Panc1 (cell line): ENCODE measurements around the gene IKBIP. TPM values are rescaled to one million over a fixed set of nuclear protein-coding genes. Genes with fewer than 3 reads are reported as not detected.

Experiments used
- ATAC-seq: fragments of 200-7000 bp; cut with Tn5 transposase; 2 replicates; pipeline ENCODE4 v1.9.1; 2020; ENCODE audit warnings: mild to moderate bottlenecking, moderate library complexity
- BruUV-seq: library from RNA; stranded (reverse); fragments of 400-500 nt; replicated peaks from 2 replicates; lab custom pipeline; 2021; lab: Mats Ljungman, UMichigan
- CTCF ChIA-PET: fragments of 300-600 bp; sonication (Branson Sonifier 250); formaldehyde crosslinking; loops from one replicate; lab custom pipeline; 2022; ENCODE audit warnings: antibody characterized with exemption; lab: Charles Lee
- POLR2A ChIA-PET: fragments of 300-600 bp; sonication (Branson Sonifier 250); formaldehyde crosslinking; loops from one replicate; lab custom pipeline; 2022; ENCODE audit warnings: antibody characterized with exemption; lab: Charles Lee
- DNase-seq: peaks from one replicate; pipeline ENCODE4 v3.0.0-alpha.2; 2010; ENCODE audit warnings: low read depth, low spot score
- H3K27ac ChIP-seq: 2 replicates; pipeline ENCODE4 v1.5.1; 2011; ENCODE audit warnings: mild to moderate bottlenecking, low read length, inconsistent platforms
- H3K27me3 ChIP-seq: fragments of 200-500 bp; sonication (Bioruptor generic); 2 replicates; pipeline ENCODE4 v1.6.0; 2014; ENCODE audit warnings: low read length, inconsistent platforms; ENCODE audit not compliant: control insufficient read depth, insufficient read depth
- H3K36me3 ChIP-seq: fragments of 200-500 bp; sonication (Bioruptor generic); 2 replicates; pipeline ENCODE4 v1.5.1; 2014; ENCODE audit warnings: inconsistent platforms, mild to moderate bottlenecking, low read length, moderate library complexity; ENCODE audit not compliant: control insufficient read depth, insufficient read depth
- H3K4me1 ChIP-seq: 2 replicates; pipeline ENCODE4 v1.5.1; 2011; ENCODE audit warnings: inconsistent platforms, mild to moderate bottlenecking, low read length, moderate library complexity; ENCODE audit not compliant: control insufficient read depth, insufficient read depth
- H3K4me3 ChIP-seq, 2 experiments: 2 replicates each; pipeline ENCODE4 v1.5.1; 2011 to 2012; ENCODE audit warnings: low read depth in 2 of 2, low read length in 2 of 2, mild to moderate bottlenecking in 2 of 2, inconsistent platforms in 1 of 2, moderate library complexity in 1 of 2
- H3K9me3 ChIP-seq: fragments of 200-500 bp; sonication (Bioruptor generic); 2 replicates; pipeline ENCODE4 v1.5.1; 2014; ENCODE audit warnings: low read depth, mild to moderate bottlenecking, inconsistent platforms, low read length, moderate library complexity; ENCODE audit not compliant: control insufficient read depth, insufficient read depth
- CTCF ChIP-seq: fragments of 450-650 bp; IDR thresholded peaks from 2 replicates; pipeline ENCODE4 v1.5.1; 2017; ENCODE audit warnings: mild to moderate bottlenecking
- POLR2AphosphoS5 ChIP-seq: IDR thresholded peaks from 2 replicates; pipeline ENCODE4 v1.6.1; 2012; ENCODE audit warnings: mild to moderate bottlenecking, low read depth, low read length, moderate library complexity
- SIN3A ChIP-seq: IDR thresholded peaks from 2 replicates; pipeline ENCODE4 v1.6.1; 2012; ENCODE audit warnings: low read depth, mild to moderate bottlenecking, low read length, moderate library complexity, borderline replicate concordance; ENCODE audit not compliant: insufficient read depth
- TCF7L2 ChIP-seq: IDR thresholded peaks from 2 replicates; pipeline ENCODE4 v1.6.1; 2011; ENCODE audit warnings: mild to moderate bottlenecking, low read depth, low read length, inconsistent platforms
- in situ Hi-C: cut with HindIII; loops from 2 replicates; pipeline ENCODE4 v1.10.0; 2016; ENCODE audit warnings: low sequenced_read_pairs, low pct_unique_long_range_greater_than_20kb
- intact Hi-C: fragments of 100-400 bp; cut with micrococcal nuclease; formaldehyde crosslinking; loops from one replicate; pipeline ENCODE4 v1.10.0; 2022; ENCODE audit not compliant: unreplicated experiment
- total RNA-seq: library from RNA; stranded (reverse); gene quantifications from one replicate; pipeline ENCODE4 v1.2.1, GENCODE V29; 2021; ENCODE audit not compliant: unreplicated experiment
- TF ChIP-seq, protein P1 (sequence below), 2 experiments: IDR thresholded peaks; 2 replicates each; pipeline ENCODE4 v1.6.1; 2011 to 2012; ENCODE audit warnings: low read depth in 2 of 2, control low read depth in 1 of 2, low read length in 1 of 2, mild to moderate bottlenecking in 1 of 2, moderate library complexity in 1 of 2; ENCODE audit not compliant: insufficient read depth in 1 of 2

The IKBIP gene
- total RNA-seq, 1 experiment from 2014 or later = 33.7 TPM

- ChIA-PET CTCF (interaction anchor here (0.6 to 1.1 kb wide), 2 partner anchors 42 to 61 kb away, joined by 4 read pairs; no protein-coding TSS in a partner anchor), POLR2A (no interaction called here)
- intact Hi-C loops = no loop called here
- ATAC-seq (no peak), DNase-seq (no peak)
- TF ChIP-seq CTCF (peak; percentile 24; the same call in 1 of the 2 replicates), TCF7L2 (no peak)
- no TSS peak for BruUV-seq
- Histone ChIP-seq H3K4me3 (peak overlapping the region; percentile 86 to 87), H3K27me3 (no peaks in the 10 kb centered on the region), H3K9me3 (no peaks in the 10 kb centered on the region), H3K36me3 (peaks cover 8% of the 10 kb centered on the region), H3K4me1 (no peaks in the 10 kb centered on the region; the same call in 1 of the 2 replicates), H3K27ac (peak overlapping the region; percentile 71)
- in situ Hi-C loops = no loop called here
These were observed 1.9 kb upstream of the IKBIP start for GRCh38 chr12:98646294-98647090.

GRCh38 chr12:98645572-98646067, 1.0 kb upstream of the IKBIP start:
- no TSS peak for BruUV-seq
- H3K4me3 ChIP-seq = peak overlapping the region; percentile 86 to 87
- DNase-seq (no peak), ATAC-seq (peak; percentile 35)
- peaks cover 5% of the 10 kb centered on the region for H3K36me3 ChIP-seq
- intact Hi-C loops (no loop called here), in situ Hi-C loops (no loop called here)
- no peaks in the 10 kb centered on the region for H3K27me3 ChIP-seq
- H3K4me1 ChIP-seq = no peaks in the 10 kb centered on the region; the same call in 1 of the 2 replicates
- no peak for TF ChIP-seq SIN3A
- no peak for TF ChIP-seq TCF7L2
- TF ChIP-seq CTCF = no peak
- no peak for TF ChIP-seq POLR2AphosphoS5
- TF ChIP-seq, protein P1, sequence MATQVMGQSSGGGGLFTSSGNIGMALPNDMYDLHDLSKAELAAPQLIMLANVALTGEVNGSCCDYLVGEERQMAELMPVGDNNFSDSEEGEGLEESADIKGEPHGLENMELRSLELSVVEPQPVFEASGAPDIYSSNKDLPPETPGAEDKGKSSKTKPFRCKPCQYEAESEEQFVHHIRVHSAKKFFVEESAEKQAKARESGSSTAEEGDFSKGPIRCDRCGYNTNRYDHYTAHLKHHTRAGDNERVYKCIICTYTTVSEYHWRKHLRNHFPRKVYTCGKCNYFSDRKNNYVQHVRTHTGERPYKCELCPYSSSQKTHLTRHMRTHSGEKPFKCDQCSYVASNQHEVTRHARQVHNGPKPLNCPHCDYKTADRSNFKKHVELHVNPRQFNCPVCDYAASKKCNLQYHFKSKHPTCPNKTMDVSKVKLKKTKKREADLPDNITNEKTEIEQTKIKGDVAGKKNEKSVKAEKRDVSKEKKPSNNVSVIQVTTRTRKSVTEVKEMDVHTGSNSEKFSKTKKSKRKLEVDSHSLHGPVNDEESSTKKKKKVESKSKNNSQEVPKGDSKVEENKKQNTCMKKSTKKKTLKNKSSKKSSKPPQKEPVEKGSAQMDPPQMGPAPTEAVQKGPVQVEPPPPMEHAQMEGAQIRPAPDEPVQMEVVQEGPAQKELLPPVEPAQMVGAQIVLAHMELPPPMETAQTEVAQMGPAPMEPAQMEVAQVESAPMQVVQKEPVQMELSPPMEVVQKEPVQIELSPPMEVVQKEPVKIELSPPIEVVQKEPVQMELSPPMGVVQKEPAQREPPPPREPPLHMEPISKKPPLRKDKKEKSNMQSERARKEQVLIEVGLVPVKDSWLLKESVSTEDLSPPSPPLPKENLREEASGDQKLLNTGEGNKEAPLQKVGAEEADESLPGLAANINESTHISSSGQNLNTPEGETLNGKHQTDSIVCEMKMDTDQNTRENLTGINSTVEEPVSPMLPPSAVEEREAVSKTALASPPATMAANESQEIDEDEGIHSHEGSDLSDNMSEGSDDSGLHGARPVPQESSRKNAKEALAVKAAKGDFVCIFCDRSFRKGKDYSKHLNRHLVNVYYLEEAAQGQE (IDR thresholded peaks at IDR 0.05; ENCODE audit: insufficient read depth in 1 of 2, low read depth in 2 of 2, low read length in 1 of 2) = no peak
- ChIA-PET CTCF (interaction anchor here (1.1 kb wide), 1 partner anchor 62 kb away, joined by 4 read pairs; no protein-coding TSS in a partner anchor), POLR2A (no interaction called here)
- H3K27ac ChIP-seq = peak overlapping the region; percentile 71
- no peaks in the 10 kb centered on the region for H3K9me3 ChIP-seq
